ENCODE data around the gene S100A6. TPM values are rescaled to one million over a fixed set of nuclear protein-coding genes. Genes with fewer than 3 reads are reported as not detected.

The S100A6 gene
- total RNA-seq, 1 experiment from 2014 or later = 1,633 TPM

DNA sequence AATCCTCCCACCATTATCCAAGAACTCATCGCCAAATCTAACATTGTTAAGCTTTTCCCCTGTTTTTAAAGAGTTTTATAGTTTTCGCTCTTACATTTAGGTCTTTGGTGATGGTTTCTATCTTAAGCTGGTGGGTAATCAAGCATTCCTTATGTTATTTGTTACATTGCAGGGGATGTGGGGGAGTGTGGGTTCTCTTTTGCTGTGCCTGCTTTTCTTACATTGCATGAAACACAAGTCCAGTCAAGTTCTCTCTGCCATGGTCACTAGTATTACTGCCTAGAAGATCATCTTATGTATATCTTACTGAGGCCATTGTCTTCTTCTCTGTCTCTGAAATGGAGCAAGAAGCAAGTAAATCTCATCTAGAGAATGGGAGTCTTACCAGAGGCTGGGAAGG is 48.1 kb downstream of the S100A6 start:
- no peak overlapping the region for H3K4me2 ChIP-seq (ENCODE audit: low read length)
- no peaks in the 10 kb centered on the region for H3K9me2 ChIP-seq (ENCODE audit: insufficient read depth)
- no peaks in the 10 kb centered on the region for H3K9me3 ChIP-seq (ENCODE audit: control insufficient read depth in 1 of 2, insufficient read depth in 1 of 2, low read depth in 1 of 2, low read length in 2 of 2)
- no peak overlapping the region for H2AFZ ChIP-seq (ENCODE audit: low read depth, low read length, poor library complexity, severe bottlenecking)
- intact Hi-C loops (cut with micrococcal nuclease) = no loop called here
- H3K79me2 ChIP-seq (ENCODE audit: insufficient read depth, low read length) = no peaks in the 10 kb centered on the region
- DNase-seq (ENCODE audit: low read depth, low spot score) = no peak
- BruUV-seq (replicated peaks) = no TSS peak
- ChIA-PET CTCF (interaction anchor here (1.0 kb wide), 1 partner anchor 136 kb away, joined by 3 read pairs; no protein-coding TSS in a partner anchor), RAD21 (ENCODE audit: low non-redundant PET in 1 of 2, low total read pairs in 2 of 2, uncharacterized antibody in 2 of 2, unreplicated experiment in 2 of 2) (no interaction called here), POLR2A (no interaction called here)
- no peak overlapping the region for H3K4me3 ChIP-seq (replicated peaks in 1 of 2; ENCODE audit: low read depth in 1 of 2, low read length in 2 of 2)
- peaks cover 2% of the 10 kb centered on the region; the same call in 1 of the 2 replicates for H3K27me3 ChIP-seq (ENCODE audit: insufficient read depth, low read length)
- peaks cover 3 to 24% of the 10 kb centered on the region in 2 experiments; a peak in 3 of 4 replicates for H3K4me1 ChIP-seq (ENCODE audit: control insufficient read depth in 1 of 2, insufficient read depth in 2 of 2, low read length in 2 of 2)
- no peak overlapping the region for H3K27ac ChIP-seq (ENCODE audit: low read depth, low read length)
- no peak for TF ChIP-seq POLR2AphosphoS5 (IDR thresholded peaks at IDR 0.05; ENCODE audit: low read depth, low read length)
- TF ChIP-seq ELF1 (IDR thresholded peaks at IDR 0.05; ENCODE audit: borderline replicate concordance, low read depth) = no peak
- no peak for TF ChIP-seq POLR2A (IDR thresholded peaks at IDR 0.05; ENCODE audit: borderline replicate concordance, extremely low read depth, insufficient read depth, insufficient read length)
- no peak for TF ChIP-seq CBX3 (IDR thresholded peaks at IDR 0.05; ENCODE audit: low read depth)
- no peak for TF ChIP-seq JUND (IDR thresholded peaks at IDR 0.05)
- no peak for TF ChIP-seq CEBPB (IDR thresholded peaks at IDR 0.05; ENCODE audit: low read depth)
- no peaks in the 10 kb centered on the region for H3K36me3 ChIP-seq (ENCODE audit: control insufficient read depth in 1 of 2, insufficient read depth in 2 of 2, low read length in 2 of 2)
- H3K9ac ChIP-seq (ENCODE audit: low read length) = no peak overlapping the region
- no peaks in the 10 kb centered on the region for H4K20me1 ChIP-seq (ENCODE audit: insufficient read depth)
- no peak for ATAC-seq

DNA sequence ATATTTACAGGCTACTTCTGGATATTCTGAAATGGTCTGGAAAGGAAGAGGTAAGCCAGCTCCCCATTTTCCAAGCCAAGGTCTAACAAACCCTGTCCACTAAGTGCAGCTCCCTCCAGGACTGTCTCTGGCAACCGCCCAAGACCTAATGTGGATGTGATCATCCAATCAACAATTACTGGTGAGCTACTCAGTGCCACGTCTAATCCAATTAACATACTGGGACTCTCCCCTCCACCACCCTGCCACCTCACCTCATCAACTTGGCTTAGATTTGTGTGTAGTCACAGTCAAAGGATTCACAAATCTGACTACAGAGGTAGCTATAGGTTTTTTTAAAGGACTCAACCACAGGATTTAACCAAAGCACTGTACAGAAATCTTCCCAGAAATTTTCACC is 49.9 kb downstream of the S100A6 start:
- ChIA-PET POLR2A (no interaction called here), CTCF (interaction anchor here (0.7 to 1.5 kb wide), 2 partner anchors 130 to 134 kb away, joined by 3 to 8 read pairs; no protein-coding TSS in a partner anchor), RAD21 (ENCODE audit: low non-redundant PET in 1 of 2, low total read pairs in 2 of 2, uncharacterized antibody in 2 of 2, unreplicated experiment in 2 of 2) (no interaction called here)
- H3K27ac ChIP-seq (ENCODE audit: low read depth, low read length) = no peak overlapping the region
- DNase-seq (ENCODE audit: low read depth, low spot score) = no peak
- H3K9me3 ChIP-seq (ENCODE audit: control insufficient read depth in 1 of 2, insufficient read depth in 1 of 2, low read depth in 1 of 2, low read length in 2 of 2) = no peaks in the 10 kb centered on the region
- H2AFZ ChIP-seq (ENCODE audit: low read depth, low read length, poor library complexity, severe bottlenecking) = no peak overlapping the region
- BruUV-seq (replicated peaks) = no TSS peak
- no peaks in the 10 kb centered on the region for H4K20me1 ChIP-seq (ENCODE audit: insufficient read depth)
- TF ChIP-seq, protein P1, sequence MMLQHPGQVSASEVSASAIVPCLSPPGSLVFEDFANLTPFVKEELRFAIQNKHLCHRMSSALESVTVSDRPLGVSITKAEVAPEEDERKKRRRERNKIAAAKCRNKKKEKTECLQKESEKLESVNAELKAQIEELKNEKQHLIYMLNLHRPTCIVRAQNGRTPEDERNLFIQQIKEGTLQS (IDR thresholded peaks at IDR 0.05) = no peak
- TF ChIP-seq, protein P2, sequence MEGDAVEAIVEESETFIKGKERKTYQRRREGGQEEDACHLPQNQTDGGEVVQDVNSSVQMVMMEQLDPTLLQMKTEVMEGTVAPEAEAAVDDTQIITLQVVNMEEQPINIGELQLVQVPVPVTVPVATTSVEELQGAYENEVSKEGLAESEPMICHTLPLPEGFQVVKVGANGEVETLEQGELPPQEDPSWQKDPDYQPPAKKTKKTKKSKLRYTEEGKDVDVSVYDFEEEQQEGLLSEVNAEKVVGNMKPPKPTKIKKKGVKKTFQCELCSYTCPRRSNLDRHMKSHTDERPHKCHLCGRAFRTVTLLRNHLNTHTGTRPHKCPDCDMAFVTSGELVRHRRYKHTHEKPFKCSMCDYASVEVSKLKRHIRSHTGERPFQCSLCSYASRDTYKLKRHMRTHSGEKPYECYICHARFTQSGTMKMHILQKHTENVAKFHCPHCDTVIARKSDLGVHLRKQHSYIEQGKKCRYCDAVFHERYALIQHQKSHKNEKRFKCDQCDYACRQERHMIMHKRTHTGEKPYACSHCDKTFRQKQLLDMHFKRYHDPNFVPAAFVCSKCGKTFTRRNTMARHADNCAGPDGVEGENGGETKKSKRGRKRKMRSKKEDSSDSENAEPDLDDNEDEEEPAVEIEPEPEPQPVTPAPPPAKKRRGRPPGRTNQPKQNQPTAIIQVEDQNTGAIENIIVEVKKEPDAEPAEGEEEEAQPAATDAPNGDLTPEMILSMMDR (IDR thresholded peaks at IDR 0.05 in 2 of 3, conservative IDR thresholded peaks at IDR 0.05 in 1 of 3; ENCODE audit: borderline replicate concordance in 1 of 3, insufficient read depth in 1 of 3, low read depth in 2 of 3, low read length in 2 of 3) = no peak
- TF ChIP-seq SRF (IDR thresholded peaks at IDR 0.05; ENCODE audit: low read depth) = no peak
- TF ChIP-seq JUND (IDR thresholded peaks at IDR 0.05) = no peak
- no peak for TF ChIP-seq FOSL1 (IDR thresholded peaks at IDR 0.05; ENCODE audit: low read depth)
- ATAC-seq = no peak
- H3K9me2 ChIP-seq (ENCODE audit: insufficient read depth) = no peaks in the 10 kb centered on the region
- H3K27me3 ChIP-seq (ENCODE audit: insufficient read depth, low read length) = peaks cover 8% of the 10 kb centered on the region; the same call in 1 of the 2 replicates
- H3K4me2 ChIP-seq (ENCODE audit: low read length) = no peak overlapping the region
- peaks cover 3 to 15% of the 10 kb centered on the region in 2 experiments; a peak in 3 of 4 replicates for H3K4me1 ChIP-seq (ENCODE audit: control insufficient read depth in 1 of 2, insufficient read depth in 2 of 2, low read length in 2 of 2)
- H3K4me3 ChIP-seq (replicated peaks in 1 of 2; ENCODE audit: low read depth in 1 of 2, low read length in 2 of 2) = no peak overlapping the region
- H3K9ac ChIP-seq (ENCODE audit: low read length) = no peak overlapping the region
- intact Hi-C loops (cut with micrococcal nuclease) = no loop called here
- H3K36me3 ChIP-seq (ENCODE audit: control insufficient read depth in 1 of 2, insufficient read depth in 2 of 2, low read length in 2 of 2) = no peaks in the 10 kb centered on the region
- no peaks in the 10 kb centered on the region for H3K79me2 ChIP-seq (ENCODE audit: insufficient read depth, low read length)

Other genes with a start within 250 kb of the S100A6 start
- gene PGLYRP3, start 223.0 kb downstream of the S100A6 start, total RNA-seq (2021; ENCODE audit: unreplicated experiment) = not detected
- not detected for gene PGLYRP4, start 187.2 kb downstream of the S100A6 start, total RNA-seq (2021; ENCODE audit: unreplicated experiment)
- gene S100A9, start 178.1 kb downstream of the S100A6 start, total RNA-seq (2021; ENCODE audit: unreplicated experiment) = 0.59 TPM
- not detected for gene S100A12, start 160.4 kb downstream of the S100A6 start, total RNA-seq (2021; ENCODE audit: unreplicated experiment)
- gene S100A8, start 144.9 kb downstream of the S100A6 start, total RNA-seq (2021; ENCODE audit: unreplicated experiment) = 1.4 TPM
- gene S100A7A, start 119.5 kb downstream of the S100A6 start, total RNA-seq (2021; ENCODE audit: unreplicated experiment) = not detected
- gene S100A7, start 75.3 kb downstream of the S100A6 start, total RNA-seq (2021; ENCODE audit: unreplicated experiment) = not detected
- gene S100A5, start 4.9 kb upstream of the S100A6 start, total RNA-seq (2021; ENCODE audit: unreplicated experiment) = 6.0 TPM
- 384 TPM for gene S100A4, start 9.8 kb upstream of the S100A6 start, total RNA-seq (2021; ENCODE audit: unreplicated experiment)
- 4.2 TPM for gene S100A3, start 13.3 kb upstream of the S100A6 start, total RNA-seq (2021; ENCODE audit: unreplicated experiment)
- gene S100A2, start 29.9 kb upstream of the S100A6 start, total RNA-seq (2021; ENCODE audit: unreplicated experiment) = 24.8 TPM
- gene S100A16, start 77.1 kb upstream of the S100A6 start, total RNA-seq (2021; ENCODE audit: unreplicated experiment) = 196 TPM
- gene S100A14, start 80.3 kb upstream of the S100A6 start, total RNA-seq (2021; ENCODE audit: unreplicated experiment) = 252 TPM
- gene S100A13, start 91.5 kb upstream of the S100A6 start, total RNA-seq (2021; ENCODE audit: unreplicated experiment) = 143 TPM
- gene S100A1, start 92.4 kb upstream of the S100A6 start, total RNA-seq (2021; ENCODE audit: unreplicated experiment) = 0.30 TPM
- gene CHTOP, start 98.1 kb upstream of the S100A6 start, total RNA-seq (2021; ENCODE audit: unreplicated experiment) = 110 TPM
- 39.1 TPM for gene SNAPIN, start 122.7 kb upstream of the S100A6 start, total RNA-seq (2021; ENCODE audit: unreplicated experiment)
- gene ILF2, start 135.0 kb upstream of the S100A6 start, total RNA-seq (2021; ENCODE audit: unreplicated experiment) = 335 TPM
- gene NPR1, start 142.7 kb upstream of the S100A6 start, total RNA-seq (2021; ENCODE audit: unreplicated experiment) = 0.07 TPM
- 47.6 TPM for gene INTS3, start 192.1 kb upstream of the S100A6 start, total RNA-seq (2021; ENCODE audit: unreplicated experiment)
- 14.3 TPM for gene SLC27A3, start 239.4 kb upstream of the S100A6 start, total RNA-seq (2021; ENCODE audit: unreplicated experiment)

Data from HCT116 (cell line).